Bone marrow (tissue), 2 donors: ENCODE results near the gene ERMN.

Experiments
- DNase-seq, 2 donors: peaks; one replicate each; lab custom pipeline; 2025; lab: John Stamatoyannopoulos, UW

Gene ERMN

GRCh38 chr2:157329524-157329923 is 3.9 kb upstream of the ERMN start:
- DNase-seq = no peak

- DNase-seq = peak; percentile 52 to 87
Observed at GRCh38 chr2:157327621-157328500, 2.2 kb upstream of the ERMN start.

GRCh38 chr2:157327200-157327599 is 1.6 kb upstream of the ERMN start:
- no peak for DNase-seq

- no peak for DNase-seq
Observed at GRCh38 chr2:157326698-157327097, 1.1 kb upstream of the ERMN start.

- DNase-seq = no peak
Observed at GRCh38 chr2:157324331-157324843, 1.2 kb downstream of the ERMN start.

GRCh38 chr2:157322432-157322831 is 3.2 kb downstream of the ERMN start:
- no peak for DNase-seq

- DNase-seq = no peak
Observed at GRCh38 chr2:157321466-157321865, 4.2 kb downstream of the ERMN start.

DNA sequence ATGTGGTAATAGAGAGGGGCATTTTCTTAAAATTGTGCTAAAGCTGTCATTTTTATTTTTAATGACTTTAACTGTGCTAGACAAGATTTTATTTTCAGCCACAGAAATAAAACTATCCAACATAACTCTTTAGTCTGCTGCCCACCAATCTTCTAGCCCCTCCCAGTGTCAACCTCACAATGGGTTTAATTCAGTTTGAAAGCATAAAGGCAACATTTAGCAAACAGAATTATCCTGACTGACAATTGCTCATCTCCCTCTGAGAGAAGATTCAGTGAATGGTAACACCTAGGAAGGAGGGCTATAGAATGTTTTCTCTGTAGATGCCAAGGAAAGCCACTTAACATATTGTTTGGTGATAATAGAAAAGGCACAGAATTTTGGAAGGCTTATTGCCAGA is 5.2 kb downstream of the ERMN start:
- no peak for DNase-seq

GRCh38 chr2:157319795-157320194 is 5.8 kb downstream of the ERMN start:
- no peak for DNase-seq

DNA sequence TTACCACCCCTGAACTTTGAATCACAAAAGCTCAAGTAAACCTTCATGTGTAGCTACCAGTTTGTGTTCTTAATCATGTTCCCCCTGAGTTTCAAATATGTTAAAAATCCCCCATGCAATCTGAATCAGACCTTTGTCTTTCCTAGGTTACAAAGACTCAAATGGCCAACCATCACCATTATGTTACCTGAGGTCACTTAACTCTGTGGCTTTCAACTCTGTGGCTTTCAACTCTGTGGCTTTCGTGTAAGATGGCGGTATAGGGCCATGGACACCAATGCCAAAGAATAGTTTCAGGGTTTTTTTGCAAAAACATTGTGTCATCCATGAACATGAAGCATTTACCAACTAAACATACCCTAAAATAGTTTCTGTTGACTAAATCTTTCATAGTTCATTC is 6.7 kb downstream of the ERMN start:
- no peak for DNase-seq

- no peak for DNase-seq
Observed at GRCh38 chr2:157315901-157316300, 9.7 kb downstream of the ERMN start.

- DNase-seq = no peak
Observed at GRCh38 chr2:157312866-157313486, 12.6 kb downstream of the ERMN start.

DNA sequence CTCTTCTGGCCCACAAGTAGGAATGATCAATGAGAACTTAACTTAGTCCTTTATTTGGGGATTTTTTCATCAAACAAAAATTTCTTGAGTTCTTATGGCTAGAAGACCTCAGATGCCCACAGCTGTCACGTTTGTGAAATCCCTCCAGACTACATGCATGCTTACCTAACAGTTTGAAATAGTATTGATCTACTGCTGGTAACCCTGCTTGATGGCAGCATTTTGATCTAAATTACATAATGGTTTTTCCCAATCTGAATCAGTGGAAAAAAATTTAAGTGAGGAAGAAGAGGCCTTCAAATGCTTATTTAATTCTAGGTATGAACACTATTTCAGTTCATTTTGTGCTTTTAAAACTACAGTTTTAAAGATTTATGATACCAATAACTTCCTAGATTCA is 13.9 kb downstream of the ERMN start:
- DNase-seq = no peak

- no peak for DNase-seq
Observed at GRCh38 chr2:157309878-157310277, 15.7 kb downstream of the ERMN start.

DNA sequence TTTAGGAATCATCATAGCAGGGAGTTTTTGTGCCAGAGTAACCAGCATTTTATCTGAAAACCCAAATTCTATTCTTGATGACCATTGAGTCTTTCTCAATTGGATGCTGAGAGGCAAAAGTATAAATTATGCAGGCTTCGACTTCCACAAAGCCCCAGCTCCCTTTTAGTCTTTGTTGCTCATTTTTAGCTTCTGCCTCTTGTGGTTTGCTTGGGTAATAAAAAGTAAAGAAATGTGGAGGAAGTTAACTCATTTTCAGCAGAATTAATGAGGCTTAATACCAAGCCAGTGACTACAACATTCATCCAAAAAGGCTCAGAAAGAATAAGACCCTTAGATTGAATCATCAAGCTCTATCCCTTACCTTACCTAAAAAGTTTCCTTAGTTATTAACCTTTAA is 18.6 kb downstream of the ERMN start:
- DNase-seq = no peak

GRCh38 chr2:157305723-157306110 is 19.9 kb downstream of the ERMN start:
- DNase-seq = no peak

DNA sequence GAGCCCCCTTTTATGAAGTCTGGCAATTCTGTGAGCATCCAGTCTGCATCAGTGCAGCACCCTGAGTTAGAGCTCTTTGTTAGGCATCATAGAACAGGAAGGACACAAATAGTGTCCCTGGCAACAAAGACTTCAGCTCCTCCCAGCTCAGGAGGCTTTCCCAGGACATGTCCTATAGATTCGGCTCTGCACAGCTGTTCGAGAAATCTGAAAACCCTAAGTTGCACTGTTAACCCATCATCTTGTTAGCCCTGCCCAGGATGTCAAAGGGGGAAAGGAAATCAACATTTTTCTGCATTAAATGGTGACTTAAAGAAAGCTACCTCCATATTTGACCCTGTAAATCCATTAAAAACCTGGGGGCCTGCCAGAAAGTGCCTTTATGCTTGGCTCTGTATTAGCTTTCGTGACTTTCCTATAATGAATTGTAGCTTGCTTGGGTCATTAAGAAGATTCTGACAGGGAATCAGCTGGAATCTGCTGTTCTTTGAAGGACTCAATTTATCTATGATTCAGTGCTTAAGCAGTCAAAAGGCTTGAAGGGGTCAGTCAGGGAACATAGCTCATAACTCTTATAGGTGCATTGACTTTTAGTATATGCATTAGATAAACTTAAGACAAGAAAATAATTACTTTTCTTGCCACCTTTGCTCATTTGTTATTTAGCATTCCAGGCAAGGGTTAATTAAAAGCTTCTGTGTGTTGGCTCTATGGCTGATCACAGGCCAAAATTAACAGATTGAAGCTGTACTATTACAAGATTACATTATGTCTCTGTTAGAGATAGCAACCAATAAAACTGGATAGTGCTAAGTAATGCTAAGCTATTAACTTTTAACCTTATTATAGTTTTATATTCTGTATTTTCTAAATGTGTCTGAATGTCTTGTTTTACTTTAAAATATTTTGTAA is 20.6 kb downstream of the ERMN start:
- no peak for DNase-seq

DNA sequence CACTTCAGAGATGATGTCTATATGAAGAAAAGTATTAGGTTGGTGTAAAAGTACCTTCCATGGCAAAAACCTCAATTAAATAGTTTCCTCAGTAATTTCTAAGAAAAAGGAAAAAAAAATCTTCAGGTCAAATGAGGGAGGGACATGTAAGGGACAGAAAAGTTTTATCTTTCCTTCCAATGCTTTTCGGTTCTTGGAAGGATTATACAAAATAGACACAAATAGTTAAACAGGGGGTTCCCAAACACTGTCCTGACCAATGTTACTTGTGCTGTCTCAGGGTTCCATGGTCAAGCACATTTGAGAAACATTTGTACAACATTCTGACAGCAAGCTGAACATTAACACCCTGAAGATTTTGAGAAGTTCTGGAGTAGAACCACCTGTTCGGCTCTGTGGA is 22.0 kb downstream of the ERMN start:
- no peak for DNase-seq

GRCh38 chr2:157302492-157303099 is 23.0 kb downstream of the ERMN start:
- peak in 1 of 2 donors; percentile 36 for DNase-seq

GRCh38 chr2:157301307-157301706 is 24.3 kb downstream of the ERMN start:
- no peak for DNase-seq

DNA sequence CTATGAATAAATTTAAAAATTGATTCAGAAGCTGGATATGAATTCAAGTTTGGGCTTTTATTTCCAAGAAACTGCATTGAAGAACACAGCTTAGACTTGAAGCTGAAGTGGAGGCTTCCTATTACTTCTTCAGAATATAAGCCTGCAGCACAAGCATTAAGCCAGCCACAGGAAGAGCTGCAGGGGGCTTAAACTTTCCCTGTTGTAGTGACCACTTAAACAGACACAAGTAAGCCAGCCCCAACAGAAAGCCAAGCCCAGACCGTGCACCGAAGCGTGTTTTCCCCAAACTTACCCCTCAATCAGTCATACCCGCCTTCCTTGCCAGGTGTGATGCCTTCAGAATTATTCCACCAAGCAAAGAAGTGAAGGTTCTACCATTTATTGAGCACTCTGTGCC is 28.7 kb downstream of the ERMN start:
- no peak for DNase-seq

DNA sequence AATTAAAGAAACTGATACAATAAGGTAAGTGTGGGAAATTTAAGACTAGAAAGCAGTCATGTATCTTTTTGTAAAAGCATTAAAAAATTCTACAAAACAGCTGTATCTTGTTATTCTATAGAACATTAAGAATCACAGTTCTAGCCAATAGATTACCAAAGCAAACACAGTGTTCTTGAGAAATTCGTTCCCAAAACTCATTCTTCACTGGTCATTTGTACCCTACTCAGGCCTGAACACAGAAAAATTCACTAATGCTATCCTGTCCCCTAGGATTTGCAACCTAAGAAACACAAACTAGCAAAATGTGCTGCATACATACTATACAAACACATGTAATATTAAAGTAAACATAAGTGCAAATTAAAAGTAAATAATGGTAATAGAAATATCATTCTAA is 29.1 kb downstream of the ERMN start:
- no peak for DNase-seq
